HG02571 (cell line): Measurements from ENCODE around the gene ABHD11.
"Not testable (repeated sequence)": the region's sequence is repeated elsewhere in the genome, so short reads cannot be mapped to it uniquely, and the experiment has no call there.

Experiments
- ATAC-seq: cut with Tn5 transposase; IDR thresholded peaks from one replicate; pipeline ENCODE4 v1.9.1; 2021; ENCODE audit warnings: mild to moderate bottlenecking, moderate library complexity; ENCODE audit not compliant: unreplicated experiment

Gene ABHD11

DNA sequence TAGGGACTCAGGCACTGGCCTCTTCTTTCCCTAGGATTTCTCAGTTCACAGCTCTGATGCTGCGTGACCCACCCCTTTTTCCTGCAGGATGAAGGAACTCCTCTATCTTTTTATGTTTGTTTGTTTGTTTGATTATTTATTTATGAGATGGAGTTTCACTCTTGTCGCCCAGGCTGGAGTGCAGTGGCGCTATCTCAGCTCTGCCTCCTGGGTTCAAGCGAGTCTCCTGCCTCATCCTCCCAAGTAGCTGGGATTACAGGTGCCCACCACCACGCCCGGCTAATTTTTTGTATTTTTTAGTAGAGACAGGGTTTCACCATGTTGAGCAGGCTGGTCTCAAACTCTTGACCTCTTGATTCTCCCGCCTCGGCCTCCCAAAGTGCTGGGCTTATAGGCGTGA lies 18.2 kb downstream of the ABHD11 start:
- ATAC-seq, result not testable (repeated sequence)

- ATAC-seq, result no peak
These were observed 18.8 kb downstream of the ABHD11 start for GRCh38 chr7:73719806-73720169.

GRCh38 chr7:73718905-73719805 lies 19.4 kb downstream of the ABHD11 start, which contains the start of gene STX1A:
Gene STX1A, minus strand, starts transcription at chr7:73719669. Its CDS starts 38 bp downstream, at chr7:73719631.
- ATAC-seq, result peak; percentile 60

DNA sequence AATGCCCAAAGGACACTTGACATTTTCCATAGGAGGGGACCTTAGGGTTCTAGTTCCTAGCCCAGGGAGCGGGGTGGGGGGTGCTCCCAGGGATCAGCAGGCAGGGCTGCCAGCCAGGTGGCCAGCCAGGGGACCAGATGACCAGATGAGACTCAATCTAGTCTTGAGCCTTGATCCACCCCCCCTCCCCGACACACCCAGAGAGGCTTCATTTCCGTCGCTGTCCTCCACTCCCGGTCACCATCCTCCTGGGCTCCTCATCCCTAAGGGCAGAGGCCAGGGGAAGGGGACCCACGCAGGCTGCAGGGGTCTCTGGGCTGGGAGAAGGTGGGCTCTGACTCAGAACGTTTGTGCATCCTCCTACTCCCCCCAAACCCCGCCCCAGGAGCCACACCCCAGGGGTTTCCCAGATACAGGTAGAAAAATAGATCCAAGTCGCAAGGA lies 20.1 kb downstream of the ABHD11 start:
- no peak for ATAC-seq

DNA sequence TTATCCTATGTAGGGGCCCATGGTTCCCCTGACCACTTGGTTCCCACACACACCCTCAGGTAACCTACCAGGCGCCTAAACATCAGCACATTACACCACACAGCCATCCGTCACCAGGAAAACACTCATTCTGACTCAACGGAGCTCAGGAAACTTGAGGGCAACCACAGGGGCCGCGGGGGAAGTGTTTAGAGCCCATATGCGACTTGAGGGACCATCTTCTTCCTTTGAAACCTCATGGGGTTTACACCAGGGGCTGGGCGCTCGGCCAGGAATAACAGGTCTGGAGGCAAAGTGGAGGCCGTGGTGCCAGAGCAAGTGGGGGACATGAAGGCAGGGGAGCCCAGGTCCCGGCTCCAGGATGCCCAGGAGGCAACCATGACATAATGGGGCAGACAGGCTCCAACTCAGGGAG lies 20.6 kb downstream of the ABHD11 start:
- ATAC-seq, result no peak

DNA sequence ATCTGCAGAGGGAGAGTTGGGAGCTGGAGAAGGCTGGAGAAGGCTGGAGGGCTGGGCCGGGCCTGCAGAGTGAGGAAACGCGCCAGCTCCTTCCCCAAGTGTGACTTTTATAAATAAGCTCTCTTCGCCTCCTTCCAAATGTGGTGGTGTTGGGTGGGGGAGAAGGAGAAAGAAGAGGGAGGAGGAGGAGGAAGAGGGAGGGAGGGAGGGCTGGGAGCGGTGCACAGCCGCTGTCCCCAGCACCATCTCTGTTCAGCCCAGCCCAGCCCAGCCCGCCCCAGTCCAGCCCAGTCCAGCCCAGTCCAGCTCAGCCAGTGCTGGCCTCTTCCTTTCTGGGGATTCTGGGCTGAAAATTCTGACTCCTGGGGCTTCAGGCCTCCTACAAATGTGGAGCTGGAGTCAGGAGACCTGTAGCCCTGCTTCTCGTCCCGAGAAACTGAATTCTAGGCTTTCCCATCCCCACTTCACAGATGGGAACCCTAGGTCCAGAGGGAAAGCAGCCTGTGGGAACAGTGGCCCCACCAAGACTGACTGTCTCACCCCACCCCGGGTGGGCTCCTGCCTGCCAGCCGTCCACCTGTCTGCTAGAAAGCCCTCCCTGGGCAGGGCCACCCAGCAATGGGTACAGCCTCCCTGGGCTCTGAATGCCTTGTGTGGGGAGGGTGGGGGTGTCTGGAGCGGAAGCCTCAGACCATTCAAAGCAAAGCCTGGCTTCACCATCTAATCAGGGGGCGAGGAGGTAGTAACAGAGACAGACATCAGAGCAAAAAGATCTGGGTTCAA lies 21.4 kb downstream of the ABHD11 start:
- no peak for ATAC-seq

GRCh38 chr7:73716318-73716890 lies 22.2 kb downstream of the ABHD11 start:
- no peak for ATAC-seq

DNA sequence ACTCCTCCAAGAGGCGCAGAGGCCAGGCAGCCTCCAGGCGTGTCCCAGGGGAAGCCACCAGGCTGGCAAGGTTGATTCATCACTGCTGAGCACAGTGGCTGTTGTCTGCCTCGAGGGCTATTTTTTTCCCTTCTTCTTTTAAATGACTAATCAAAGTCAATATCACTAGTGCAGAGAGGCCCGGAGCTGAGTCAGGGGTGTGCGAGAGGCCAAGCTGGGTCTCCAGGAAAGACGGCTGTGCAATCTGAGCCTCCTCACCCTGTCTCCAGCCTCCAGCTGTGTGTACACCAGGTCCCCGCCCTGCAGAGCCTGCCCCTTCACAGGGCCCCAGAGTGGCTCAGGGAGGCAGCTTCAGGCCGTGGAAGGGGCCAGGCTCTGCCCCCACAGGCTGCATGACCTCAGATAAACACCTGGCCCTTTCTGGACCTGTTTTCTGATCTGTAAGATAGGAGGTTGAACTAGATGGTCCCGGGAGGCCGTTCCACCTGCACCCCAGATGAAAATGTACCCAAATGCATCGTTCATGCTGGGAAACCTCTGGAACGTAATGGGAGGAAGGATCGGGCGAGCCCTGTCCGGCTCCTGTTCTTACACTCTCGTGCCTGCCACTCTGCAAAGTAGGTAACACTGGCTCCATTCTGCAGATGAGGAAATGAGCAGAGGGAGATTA lies 22.8 kb downstream of the ABHD11 start:
- ATAC-seq, result no peak

DNA sequence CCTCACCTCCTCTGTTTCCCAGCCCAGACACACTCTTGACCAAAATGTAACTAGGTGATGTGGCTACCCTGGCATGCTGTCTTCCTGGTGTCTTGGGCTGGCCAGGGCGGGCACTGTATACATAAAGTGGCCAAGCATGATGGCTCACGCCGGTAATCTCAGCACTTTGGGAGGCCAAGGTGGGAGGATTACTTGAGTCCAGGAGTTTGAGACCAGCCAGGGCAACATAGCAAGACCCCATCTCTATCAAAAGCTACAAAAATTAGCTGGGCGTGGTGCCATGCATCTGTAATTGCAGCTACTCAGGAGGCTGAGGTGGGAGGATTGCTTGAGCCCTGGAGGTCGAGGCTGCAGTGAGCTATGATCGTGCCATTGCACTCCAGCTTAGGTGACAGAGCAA lies 25.3 kb downstream of the ABHD11 start:
- ATAC-seq, result not testable (repeated sequence)

GRCh38 chr7:73712773-73713172 lies 25.8 kb downstream of the ABHD11 start:
- no peak for ATAC-seq

GRCh38 chr7:73708961-73709549 lies 29.5 kb downstream of the ABHD11 start:
- no peak for ATAC-seq

- no peak for ATAC-seq
These were observed 31.5 kb downstream of the ABHD11 start for GRCh38 chr7:73707045-73707631.

DNA sequence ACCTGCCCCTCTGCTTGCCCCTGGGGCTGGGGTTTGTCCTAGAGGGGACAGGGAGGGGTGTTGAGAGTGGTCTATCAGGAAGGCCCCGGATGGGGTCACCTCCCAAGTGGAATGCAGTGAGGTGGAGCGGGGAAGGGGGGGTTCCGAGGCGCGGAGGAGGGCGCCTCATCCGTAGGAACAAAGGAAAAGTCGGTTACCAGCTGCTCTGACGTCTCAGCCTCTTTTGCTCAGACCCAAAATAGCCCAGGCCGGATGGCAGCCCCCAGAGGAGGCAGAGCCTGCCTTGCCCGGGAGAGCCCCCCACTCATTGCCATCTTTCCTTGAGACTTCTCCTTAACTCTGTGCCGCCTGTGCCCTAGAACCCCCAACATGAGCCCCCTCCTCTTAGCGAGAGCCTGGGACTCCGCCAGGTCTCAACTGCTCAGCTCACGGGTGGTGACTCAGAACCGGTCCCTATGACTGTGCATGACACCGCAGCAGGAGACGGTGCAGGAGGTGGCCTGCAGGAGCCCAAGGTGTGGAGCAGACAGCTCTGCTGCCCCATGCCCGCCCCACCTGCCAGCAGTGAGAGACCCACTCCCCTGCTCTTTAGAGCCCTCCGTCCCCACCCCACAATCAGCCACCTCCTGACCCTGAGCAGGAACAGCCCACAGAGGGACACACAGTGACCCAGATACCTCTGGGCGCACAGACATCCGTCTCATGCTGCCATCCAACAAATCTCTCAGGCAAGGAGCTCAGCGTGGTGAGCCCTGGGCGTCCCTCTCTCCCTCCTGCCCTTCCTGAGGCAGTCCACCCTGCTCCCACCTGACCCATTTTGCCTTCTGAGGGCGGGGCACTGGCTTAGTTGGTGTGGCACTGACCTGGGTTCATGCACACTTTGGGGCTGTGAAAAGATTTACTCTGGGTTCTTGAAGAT lies 32.2 kb downstream of the ABHD11 start:
- ATAC-seq, result no peak

DNA sequence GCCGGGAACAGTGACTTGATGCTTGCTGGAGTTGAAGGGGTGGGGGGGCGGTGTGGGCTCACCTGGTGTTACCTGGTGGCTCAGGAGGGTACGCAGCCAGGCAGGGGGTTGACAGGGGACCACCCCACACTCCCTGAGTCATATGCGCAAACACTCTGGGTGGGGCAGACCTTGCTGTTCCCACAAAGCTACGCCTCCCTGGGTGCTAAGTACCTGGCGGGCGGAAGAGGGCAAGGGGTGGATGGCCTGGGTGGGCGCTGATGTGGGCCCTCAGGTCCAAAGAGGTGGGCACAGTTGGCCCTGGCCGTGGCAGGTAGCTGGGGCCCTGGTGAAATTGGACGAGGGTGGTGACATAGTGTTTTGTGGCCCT lies 33.1 kb downstream of the ABHD11 start:
- no peak for ATAC-seq

- ATAC-seq, result no peak
These were observed 33.7 kb downstream of the ABHD11 start for GRCh38 chr7:73704640-73705550.

DNA sequence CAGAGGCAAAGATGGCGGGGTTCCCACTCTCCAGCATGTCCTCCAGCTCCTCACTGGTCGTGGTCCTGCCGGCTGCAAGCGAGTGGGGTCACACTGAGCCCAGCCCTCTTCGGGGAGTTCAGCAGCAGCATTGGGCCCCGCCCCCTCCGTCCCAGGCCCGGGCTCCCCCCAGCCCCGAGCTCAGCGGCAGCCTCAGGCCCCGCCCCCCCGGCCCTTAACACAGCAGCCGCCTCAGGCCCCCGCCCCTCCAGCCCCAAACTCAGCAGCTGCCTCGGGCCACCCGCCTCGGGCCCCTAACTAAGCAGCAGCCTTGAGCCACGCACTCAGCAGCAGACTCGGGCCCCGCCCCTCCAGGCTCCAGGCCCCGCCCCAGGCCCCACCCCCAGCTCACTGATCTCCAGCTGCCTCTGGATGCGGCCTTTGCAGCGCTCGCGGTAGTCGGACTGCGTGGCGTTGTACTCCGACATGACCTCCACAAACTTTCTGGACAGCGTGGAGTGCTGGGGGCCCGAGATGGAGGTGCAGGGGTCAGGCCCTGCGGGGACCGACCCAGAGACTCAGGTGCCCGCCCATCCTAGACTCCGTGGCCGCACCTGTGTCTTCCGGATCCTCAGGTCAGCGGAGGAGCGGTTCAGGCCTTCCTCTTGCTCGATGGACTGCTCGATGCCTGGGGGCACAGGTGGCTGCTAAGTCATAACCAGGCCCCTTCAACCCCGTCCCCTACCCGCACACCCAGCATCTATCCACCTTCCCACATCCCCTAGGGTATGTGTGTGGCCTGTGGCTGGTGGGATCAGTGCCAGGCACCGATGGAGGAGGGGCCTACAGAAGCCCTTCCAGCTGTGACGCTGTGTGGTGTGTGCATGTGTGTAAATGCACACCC lies 34.6 kb downstream of the ABHD11 start:
- ATAC-seq, result no peak

DNA sequence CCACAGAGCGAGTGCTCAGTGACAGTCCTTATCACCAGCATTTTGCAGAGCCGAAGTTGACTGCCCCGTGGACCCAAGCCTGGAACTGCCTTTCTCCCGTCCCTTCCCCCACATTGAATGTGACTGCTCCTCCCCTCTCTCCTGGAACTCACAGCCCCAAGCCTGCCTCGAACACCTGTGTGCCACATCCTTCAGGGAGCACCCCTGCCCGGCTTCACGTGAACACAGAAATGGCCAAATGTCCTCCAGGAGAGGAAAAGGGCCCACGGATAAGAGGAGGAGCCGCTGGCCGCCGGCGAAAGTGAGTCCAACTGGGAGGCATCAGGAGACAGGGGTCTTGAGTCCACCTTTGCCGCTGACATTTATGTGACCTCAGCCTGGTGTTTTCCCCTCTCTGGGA lies 35.4 kb downstream of the ABHD11 start:
- no peak for ATAC-seq
